Fibroblast of lung (primary cell): ENCODE measurements around the gene CRYBG1. TPM values are rescaled to one million over a fixed set of nuclear protein-coding genes. Genes with fewer than 3 reads are reported as not detected.

Experiments
- DNase-seq, 2 donors: peaks; one replicate each; pipeline versions ENCODE4 v3.0.0 to v3.0.0-alpha.2; 2010; ENCODE audit warnings: low read depth in 2 of 2
- H2AFZ ChIP-seq: 2 replicates; pipeline ENCODE4 v1.5.1; 2012; ENCODE audit warnings: low read length, control low read depth, inconsistent platforms
- H3K27ac ChIP-seq: 2 replicates; pipeline ENCODE4 v1.5.1; 2011; ENCODE audit warnings: low read length, control low read depth; ENCODE audit not compliant: insufficient read depth
- H3K27me3 ChIP-seq: 2 replicates; pipeline ENCODE4 v1.5.1; 2011; ENCODE audit warnings: mild to moderate bottlenecking, low read length; ENCODE audit not compliant: control insufficient read depth, insufficient read depth
- H3K36me3 ChIP-seq: 2 replicates; pipeline ENCODE4 v1.5.1; 2011; ENCODE audit warnings: low read length; ENCODE audit not compliant: control insufficient read depth, insufficient read depth
- H3K4me1 ChIP-seq: 2 replicates; pipeline ENCODE4 v1.5.1; 2011; ENCODE audit warnings: low read length; ENCODE audit not compliant: control insufficient read depth, insufficient read depth; ENCODE audit errors: extremely low read depth
- H3K4me2 ChIP-seq: 2 replicates; pipeline ENCODE4 v1.5.1; 2011; ENCODE audit warnings: low read length, control low read depth; ENCODE audit not compliant: insufficient read depth; ENCODE audit errors: extremely low read depth
- H3K4me3 ChIP-seq, 4 experiments: fragments of 200-600 bp in 1 of 4; sonication (generic) in 1 of 4; replicated peaks in 1 of 4; 2 replicates each; pipeline ENCODE4 v1.5.1; 2011 to 2016; ENCODE audit warnings: low read length in 4 of 4, low read depth in 3 of 4, mild to moderate bottlenecking in 3 of 4, control low read depth in 2 of 4, inconsistent platforms in 1 of 4, mixed read lengths in 1 of 4; ENCODE audit not compliant: insufficient read depth in 1 of 4; ENCODE audit errors: control extremely low read depth in 1 of 4
- H3K79me2 ChIP-seq: 2 replicates; pipeline ENCODE4 v1.5.1; 2012; ENCODE audit warnings: mild to moderate bottlenecking, low read length, inconsistent platforms; ENCODE audit not compliant: control insufficient read depth, insufficient read depth
- H3K9ac ChIP-seq: 2 replicates; pipeline ENCODE4 v1.5.1; 2011; ENCODE audit warnings: mild to moderate bottlenecking, low read length, control low read depth; ENCODE audit not compliant: insufficient read depth
- H3K9me3 ChIP-seq: 2 replicates; pipeline ENCODE4 v1.5.1; 2012; ENCODE audit warnings: low read depth, low read length; ENCODE audit not compliant: control insufficient read depth, insufficient read depth
- H4K20me1 ChIP-seq: 2 replicates; pipeline ENCODE4 v1.5.1; 2011; ENCODE audit warnings: low read length; ENCODE audit not compliant: control insufficient read depth, insufficient read depth; ENCODE audit errors: extremely low read depth
- CTCF ChIP-seq, 2 donors: IDR thresholded peaks in 1 of 2; conservative IDR thresholded peaks in 1 of 2; 1 replicate in 1 of 2; 2 replicates in 1 of 2; pipeline ENCODE4 v1.5.1; 2011 to 2012; ENCODE audit warnings: low read length in 2 of 2, control low read depth in 1 of 2, inconsistent platforms in 1 of 2, low read depth in 1 of 2, mild to moderate bottlenecking in 1 of 2
- EZH2 ChIP-seq: IDR thresholded peaks from 2 replicates; pipeline ENCODE4 v1.5.1; 2012; ENCODE audit warnings: low read length, control low read depth, mild to moderate bottlenecking; ENCODE audit errors: missing control alignments
- polyA plus RNA-seq, 2 donors: library from polyadenylated mRNA; depleted of rRNA in 1 of 2; stranded (reverse) in 1 of 2; unstranded in 1 of 2; fragments of >200 nt; gene quantifications; 2 replicates each; pipeline ENCODE4 v1.2.1, GENCODE V29; 2011 to 2012; ENCODE audit warnings: missing spikeins in 1 of 2
- total RNA-seq: library from RNA; depleted of rRNA; stranded (reverse); fragments of >200 nt; gene quantifications from 2 replicates; pipeline ENCODE4 v1.2.1, GENCODE V29; 2014

Gene CRYBG1
- total and polyA plus RNA-seq, 2 donors (not counting 1 experiment from before 2014, with no cell fraction given) = 4.3 to 10.1 TPM

- Histone ChIP-seq H3K9me3 (no peaks in the 10 kb centered on the region), H3K4me2 (no peak overlapping the region), H2AFZ (no peak overlapping the region), H3K9ac (no peak overlapping the region), H3K79me2 (no peaks in the 10 kb centered on the region), H3K4me1 (no peaks in the 10 kb centered on the region), H3K27ac (no peak overlapping the region), H3K4me3 (no peak overlapping the region), H3K36me3 (no peaks in the 10 kb centered on the region), H4K20me1 (no peaks in the 10 kb centered on the region), H3K27me3 (peaks cover 2% of the 10 kb centered on the region)
- no peak for DNase-seq
- no peak for TF ChIP-seq CTCF (conservative IDR thresholded peaks at IDR 0.05 in 1 of 2, IDR thresholded peaks at IDR 0.05 in 1 of 2; ENCODE audit: low read depth in 1 of 2, low read length in 2 of 2)
- TF ChIP-seq EZH2 = no peak
Observed at GRCh38 chr6:106490030-106490429, 129.5 kb downstream of the CRYBG1 start.

- TF ChIP-seq EZH2 (no peak), CTCF (conservative IDR thresholded peaks at IDR 0.05 in 1 of 2, IDR thresholded peaks at IDR 0.05 in 1 of 2; ENCODE audit: low read depth in 1 of 2, low read length in 2 of 2) (no peak)
- no peak for DNase-seq
- Histone ChIP-seq H3K4me1 (no peaks in the 10 kb centered on the region), H2AFZ (no peak overlapping the region), H3K9ac (no peak overlapping the region), H3K27me3 (peaks cover 3% of the 10 kb centered on the region), H3K9me3 (no peaks in the 10 kb centered on the region), H4K20me1 (no peaks in the 10 kb centered on the region), H3K4me2 (no peak overlapping the region), H3K27ac (no peak overlapping the region), H3K36me3 (no peaks in the 10 kb centered on the region), H3K4me3 (no peak overlapping the region), H3K79me2 (no peaks in the 10 kb centered on the region)
Observed at GRCh38 chr6:106490436-106490835, 129.9 kb downstream of the CRYBG1 start.

GRCh38 chr6:106490974-106491373 is 130.5 kb downstream of the CRYBG1 start:
- H3K4me3 ChIP-seq = no peak overlapping the region
- no peak for DNase-seq
- no peak overlapping the region for H2AFZ ChIP-seq
- no peak for TF ChIP-seq CTCF (conservative IDR thresholded peaks at IDR 0.05 in 1 of 2, IDR thresholded peaks at IDR 0.05 in 1 of 2; ENCODE audit: low read depth in 1 of 2, low read length in 2 of 2)
- no peak for TF ChIP-seq EZH2
- no peak overlapping the region for H3K27ac ChIP-seq
- no peak overlapping the region for H3K9ac ChIP-seq
- H3K4me2 ChIP-seq = no peak overlapping the region
- peaks cover 3% of the 10 kb centered on the region for H3K27me3 ChIP-seq
- H3K79me2 ChIP-seq = no peaks in the 10 kb centered on the region
- H3K36me3 ChIP-seq = no peaks in the 10 kb centered on the region
- H3K9me3 ChIP-seq = no peaks in the 10 kb centered on the region
- H3K4me1 ChIP-seq = no peaks in the 10 kb centered on the region
- H4K20me1 ChIP-seq = no peaks in the 10 kb centered on the region
